ENCODE data around the gene OR2H1.

OR2H1 gene

DNA sequence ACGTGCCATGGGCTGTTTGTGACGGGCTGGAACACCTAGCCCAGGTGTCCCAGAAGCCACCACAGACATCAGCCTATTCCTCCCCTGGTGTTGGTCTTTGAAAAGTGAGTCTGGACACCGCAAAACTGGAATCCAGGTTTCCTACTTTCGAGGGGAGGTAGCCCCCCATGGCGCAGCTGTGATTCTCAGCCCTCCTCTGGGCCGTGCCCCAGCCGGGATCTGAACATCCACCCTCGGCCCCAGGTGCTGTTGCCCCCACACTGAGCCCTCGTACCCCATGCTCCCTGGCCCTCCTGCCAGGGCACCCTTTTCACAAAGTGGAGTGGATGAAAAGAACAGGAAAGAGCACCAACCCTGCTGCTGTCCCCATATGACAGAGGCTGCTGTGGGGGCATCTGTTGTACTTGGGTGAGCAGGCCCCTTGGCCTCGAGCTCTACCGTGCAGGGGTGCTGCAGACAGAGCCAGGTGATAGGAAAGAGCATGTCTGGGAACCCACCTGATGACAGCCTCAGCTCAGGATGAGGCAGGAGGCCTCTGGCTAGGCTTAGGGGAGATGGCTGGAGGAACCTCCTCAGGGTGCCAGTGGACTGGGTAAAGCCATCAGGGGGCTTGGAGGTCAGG lies 49.6 kb downstream of the OR2H1 start:
- TF ChIP-seq, protein P1, sequence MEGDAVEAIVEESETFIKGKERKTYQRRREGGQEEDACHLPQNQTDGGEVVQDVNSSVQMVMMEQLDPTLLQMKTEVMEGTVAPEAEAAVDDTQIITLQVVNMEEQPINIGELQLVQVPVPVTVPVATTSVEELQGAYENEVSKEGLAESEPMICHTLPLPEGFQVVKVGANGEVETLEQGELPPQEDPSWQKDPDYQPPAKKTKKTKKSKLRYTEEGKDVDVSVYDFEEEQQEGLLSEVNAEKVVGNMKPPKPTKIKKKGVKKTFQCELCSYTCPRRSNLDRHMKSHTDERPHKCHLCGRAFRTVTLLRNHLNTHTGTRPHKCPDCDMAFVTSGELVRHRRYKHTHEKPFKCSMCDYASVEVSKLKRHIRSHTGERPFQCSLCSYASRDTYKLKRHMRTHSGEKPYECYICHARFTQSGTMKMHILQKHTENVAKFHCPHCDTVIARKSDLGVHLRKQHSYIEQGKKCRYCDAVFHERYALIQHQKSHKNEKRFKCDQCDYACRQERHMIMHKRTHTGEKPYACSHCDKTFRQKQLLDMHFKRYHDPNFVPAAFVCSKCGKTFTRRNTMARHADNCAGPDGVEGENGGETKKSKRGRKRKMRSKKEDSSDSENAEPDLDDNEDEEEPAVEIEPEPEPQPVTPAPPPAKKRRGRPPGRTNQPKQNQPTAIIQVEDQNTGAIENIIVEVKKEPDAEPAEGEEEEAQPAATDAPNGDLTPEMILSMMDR (IDR thresholded peaks at IDR 0.05; ENCODE audit: low read depth, low read length), result no peak
- H3K4me3 ChIP-seq (ENCODE audit: low read depth, low read length), result no peak overlapping the region

DNA sequence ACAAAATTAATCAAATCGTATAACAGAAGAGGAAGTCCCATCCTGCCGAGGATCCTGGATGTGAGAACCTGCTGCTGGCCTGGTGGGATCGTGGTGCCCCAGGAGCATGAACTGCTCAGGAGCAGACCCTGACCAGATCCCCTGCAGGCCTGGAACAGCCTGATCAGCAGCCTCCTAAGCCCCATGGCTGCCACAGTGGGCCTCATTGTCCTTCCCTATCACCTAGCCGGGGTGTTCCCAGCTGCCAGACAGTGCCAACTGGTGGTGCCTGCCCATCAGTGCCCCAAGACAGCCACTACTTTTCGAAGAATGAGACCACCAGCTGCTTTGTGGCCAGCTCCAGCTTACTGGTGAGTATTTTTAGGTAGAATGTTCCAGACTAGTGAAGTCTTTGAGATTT lies 50.4 kb downstream of the OR2H1 start:
- TF ChIP-seq, protein P1 (IDR thresholded peaks at IDR 0.05; ENCODE audit: low read depth, low read length), result no peak
- no peak overlapping the region for H3K4me3 ChIP-seq (ENCODE audit: low read depth, low read length)

DNA sequence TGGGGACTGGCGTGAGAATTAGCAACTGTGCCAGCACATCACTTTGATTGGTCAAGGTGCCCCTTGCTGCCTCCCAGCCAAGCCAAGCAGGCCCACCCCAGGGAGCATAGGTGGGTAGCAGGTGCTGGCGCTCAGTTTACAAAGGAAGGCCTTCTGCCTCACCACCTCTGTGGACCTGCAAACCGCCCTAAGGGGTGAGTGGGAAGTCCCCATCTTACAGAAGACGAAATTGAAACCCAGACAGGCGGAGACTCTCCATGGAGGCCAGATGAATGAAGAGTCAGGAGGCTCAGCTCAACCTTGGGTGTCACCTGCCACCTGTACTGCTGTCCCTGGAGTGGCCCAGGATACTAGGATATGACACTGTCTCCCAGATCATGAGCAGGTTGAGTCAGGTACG lies 52.3 kb downstream of the OR2H1 start:
- TF ChIP-seq, protein P1 (IDR thresholded peaks at IDR 0.05; ENCODE audit: low read depth, low read length), result no peak
- H3K4me3 ChIP-seq (ENCODE audit: low read depth, low read length), result no peak overlapping the region

DNA sequence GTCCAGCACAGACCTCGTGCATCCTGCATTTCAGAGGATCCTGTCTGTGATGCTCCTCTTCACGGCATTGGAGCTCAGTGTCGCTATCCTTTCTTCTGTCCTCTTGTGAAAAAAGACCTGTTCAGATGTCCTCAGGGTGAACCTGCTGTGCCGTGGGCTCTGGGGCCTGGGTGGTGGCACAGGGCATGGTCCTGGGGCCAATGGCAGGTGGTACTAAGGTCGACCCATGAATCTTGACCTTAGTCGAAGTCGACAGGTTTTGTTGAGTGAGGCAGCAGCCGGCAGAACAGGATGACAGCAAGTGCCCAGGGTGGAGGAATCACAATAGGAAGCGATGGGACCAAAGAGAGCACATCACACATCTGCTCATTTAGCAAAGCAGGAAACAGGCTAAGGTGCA lies 52.8 kb downstream of the OR2H1 start:
- no peak overlapping the region for H3K4me3 ChIP-seq (ENCODE audit: low read depth, low read length)
- TF ChIP-seq, protein P1 (IDR thresholded peaks at IDR 0.05; ENCODE audit: low read depth, low read length), result no peak

DNA sequence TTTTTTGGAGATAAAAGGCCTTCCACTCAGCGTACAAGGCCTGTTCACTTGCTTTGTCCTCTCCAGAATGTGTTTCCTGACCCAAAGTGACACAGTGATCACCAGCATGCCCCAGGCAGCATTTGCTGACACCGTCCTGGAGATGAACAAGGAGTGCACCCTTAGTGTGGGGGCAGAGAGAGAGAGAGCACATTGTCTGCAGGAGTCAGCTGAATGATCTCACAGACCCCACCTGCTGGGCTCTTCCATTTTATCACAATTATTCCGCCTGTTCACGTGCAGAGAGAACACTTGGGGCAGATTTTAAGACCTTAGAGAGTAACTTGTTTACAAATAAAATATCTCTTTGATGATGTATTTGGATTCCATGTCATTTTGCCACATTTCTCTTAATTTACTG lies 53.2 kb downstream of the OR2H1 start:
- H3K4me3 ChIP-seq (ENCODE audit: low read depth, low read length), result no peak overlapping the region
- TF ChIP-seq, protein P1 (IDR thresholded peaks at IDR 0.05; ENCODE audit: low read depth, low read length), result no peak

DNA sequence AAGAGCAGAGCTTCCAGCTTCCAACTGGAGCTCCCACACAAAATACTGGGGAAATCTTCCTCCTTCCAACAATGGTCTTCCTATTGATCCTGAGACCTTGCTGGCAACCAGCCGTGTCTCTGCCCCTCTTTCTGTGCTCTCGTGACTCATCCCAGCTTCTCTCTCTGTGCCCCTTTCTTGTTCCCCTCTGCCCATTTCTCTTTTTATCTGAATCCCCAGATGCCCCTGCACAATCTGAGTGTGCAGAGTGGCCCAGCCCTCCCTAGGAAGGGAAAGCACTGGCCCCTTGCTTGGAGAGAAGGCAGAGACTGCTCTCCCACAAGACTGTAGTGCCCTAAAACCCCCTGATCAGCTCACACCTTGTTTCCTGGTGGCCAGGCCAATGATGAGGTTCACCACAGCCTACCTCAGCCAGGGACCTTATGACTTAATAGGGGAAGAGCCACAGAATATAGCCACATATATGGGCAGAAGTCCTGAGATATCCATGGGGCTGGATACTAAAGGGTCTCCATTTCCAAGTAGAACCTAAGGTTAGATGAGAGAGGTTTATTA lies 53.9 kb downstream of the OR2H1 start:
- TF ChIP-seq, protein P1 (IDR thresholded peaks at IDR 0.05; ENCODE audit: low read depth, low read length), result no peak
- H3K4me3 ChIP-seq (ENCODE audit: low read depth, low read length), result no peak overlapping the region
